ENCODE results near the gene RAPSN.

GRCh38 chr11:47440054-47440476, 8.9 kb downstream of the RAPSN start:
- TF ChIP-seq CTCF (IDR thresholded peaks at IDR 0.05; ENCODE audit: control extremely low read depth in 1 of 3, insufficient read depth in 1 of 3, low read depth in 1 of 3, low read length in 3 of 3) (no peak), ZNF274 (IDR thresholded peaks at IDR 0.05; ENCODE audit: borderline replicate concordance, extremely low read depth, low read length) (no peak), POLR2AphosphoS5 (IDR thresholded peaks at IDR 0.05; ENCODE audit: low read depth, low read length) (no peak), JUND (IDR thresholded peaks at IDR 0.05; ENCODE audit: low read length) (no peak), EZH2 (IDR thresholded peaks at IDR 0.05; ENCODE audit: low read depth, low read length, severe bottlenecking) (no peak), POLR2A (IDR thresholded peaks at IDR 0.05; ENCODE audit: control extremely low read depth in 1 of 2, low read depth in 2 of 2, low read length in 2 of 2) (no peak), CBX5 (IDR thresholded peaks at IDR 0.05; ENCODE audit: low read depth, low read length) (no peak)
